ENCODE results near the gene DSCAML1. TPM values are rescaled to one million over a fixed set of nuclear protein-coding genes. Genes with fewer than 3 reads are reported as not detected.

Gene DSCAML1
- total and polyA plus RNA-seq, 9 of the 15 experiments (the other 6 are each of a cell fraction or from before 2014, with no cell fraction given): not detected

GRCh38 chr11:117442869-117443239 is 354.2 kb downstream of the DSCAML1 start (continued):
- peak; percentile 5; the same call in 1 of the 2 replicates for TF ChIP-seq REST (IDR thresholded peaks at IDR 0.05; ENCODE audit: borderline replicate concordance)
- TF ChIP-seq REST (CRISPR knock-in tag; IDR thresholded peaks at IDR 0.05; ENCODE audit: low read depth): no peak
- no peak for TF ChIP-seq KLF10 (CRISPR knock-in tag; IDR thresholded peaks at IDR 0.05)
- no peak for TF ChIP-seq POLR2AphosphoS2 (IDR thresholded peaks at IDR 0.05; ENCODE audit: low read length)
- TF ChIP-seq TEAD4 (IDR thresholded peaks at IDR 0.05; ENCODE audit: low read length): no peak
- TF ChIP-seq TEAD4 (CRISPR knock-in tag; IDR thresholded peaks at IDR 0.05; ENCODE audit: borderline replicate concordance): no peak
- TF ChIP-seq ZMIZ1 (IDR thresholded peaks at IDR 0.05; ENCODE audit: low read depth in 2 of 2, low read length in 2 of 2): no peak
- no peak for TF ChIP-seq CREB3 (tag; conservative IDR thresholded peaks at IDR 0.05; ENCODE audit: low read depth)
- no peak for TF ChIP-seq NEUROD1 (IDR thresholded peaks at IDR 0.05; ENCODE audit: borderline replicate concordance, low read depth, low read length, partially characterized antibody)
- no peak for TF ChIP-seq MAX (CRISPR knock-in tag; IDR thresholded peaks at IDR 0.05)
- TF ChIP-seq PCBP2 (IDR thresholded peaks at IDR 0.05; ENCODE audit: low read depth, low read length, poor library complexity, severe bottlenecking): no peak
- TF ChIP-seq ZNF644 (tag; IDR thresholded peaks at IDR 0.05; ENCODE audit: low read depth): no peak
- no peak for TF ChIP-seq HMGXB4 (CRISPR knock-in tag; IDR thresholded peaks at IDR 0.05)

Measured in K562 (cell line).